ENCODE data around the gene EXOG.

GRCh38 chr3:38469852-38470251, 26.3 kb upstream of the EXOG start:
- TF ChIP-seq ZNF565 (CRISPR knock-in tag; conservative IDR thresholded peaks at IDR 0.05; ENCODE audit: low read depth) (no peak), ZFP30 (CRISPR knock-in tag; IDR thresholded peaks at IDR 0.05) (peak; percentile 98), CREB5 (CRISPR knock-in tag; IDR thresholded peaks at IDR 0.05; ENCODE audit: low read depth) (no peak)
- TF ChIP-seq, protein P1, sequence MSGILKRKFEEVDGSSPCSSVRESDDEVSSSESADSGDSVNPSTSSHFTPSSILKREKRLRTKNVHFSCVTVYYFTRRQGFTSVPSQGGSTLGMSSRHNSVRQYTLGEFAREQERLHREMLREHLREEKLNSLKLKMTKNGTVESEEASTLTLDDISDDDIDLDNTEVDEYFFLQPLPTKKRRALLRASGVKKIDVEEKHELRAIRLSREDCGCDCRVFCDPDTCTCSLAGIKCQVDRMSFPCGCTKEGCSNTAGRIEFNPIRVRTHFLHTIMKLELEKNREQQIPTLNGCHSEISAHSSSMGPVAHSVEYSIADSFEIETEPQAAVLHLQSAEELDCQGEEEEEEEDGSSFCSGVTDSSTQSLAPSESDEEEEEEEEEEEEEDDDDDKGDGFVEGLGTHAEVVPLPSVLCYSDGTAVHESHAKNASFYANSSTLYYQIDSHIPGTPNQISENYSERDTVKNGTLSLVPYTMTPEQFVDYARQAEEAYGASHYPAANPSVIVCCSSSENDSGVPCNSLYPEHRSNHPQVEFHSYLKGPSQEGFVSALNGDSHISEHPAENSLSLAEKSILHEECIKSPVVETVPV (CRISPR knock-in tag; IDR thresholded peaks at IDR 0.05): no peak

Measured in SK-N-SH treated with all-trans-retinoic acid at 6 μM for 48 hours (cell line).